Measurements from ENCODE around the gene GRK5.

Gene GRK5

DNA sequence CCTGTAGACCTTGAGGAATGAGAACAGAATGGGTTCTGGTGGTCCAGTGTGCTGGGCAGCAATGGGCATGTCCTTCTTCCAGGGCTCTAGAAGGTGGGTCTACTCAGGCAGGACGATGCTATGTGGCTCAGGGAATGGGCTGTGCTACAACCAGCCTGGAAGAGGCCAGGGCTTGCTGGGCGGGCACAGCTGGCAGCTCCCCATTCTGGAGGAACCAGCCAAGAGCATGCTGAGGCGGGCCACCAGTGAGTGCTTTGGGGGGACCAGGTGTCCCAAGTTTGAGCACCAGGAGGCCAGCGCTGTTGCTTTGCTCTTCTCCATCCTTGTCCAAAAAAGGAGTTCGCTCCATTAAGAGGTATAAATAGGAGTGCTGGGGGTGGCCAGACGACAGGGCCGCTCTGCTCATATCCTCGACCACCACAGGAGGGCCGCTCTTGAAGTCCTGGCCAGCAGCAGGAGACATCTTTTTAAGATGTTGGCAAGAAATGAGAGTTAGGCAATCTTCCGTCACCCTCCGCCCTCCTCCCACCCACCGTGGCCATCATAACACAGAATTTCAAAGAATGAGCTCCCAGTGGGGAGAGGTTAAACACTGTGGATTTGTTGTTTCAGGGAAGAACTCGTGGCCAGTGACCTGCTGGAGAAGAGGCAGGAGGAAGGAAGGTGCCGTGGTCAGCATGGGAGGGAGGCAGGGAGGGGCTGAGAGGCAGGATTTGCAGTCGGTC, 141.3 kb downstream of the GRK5 start:
- DNase-seq = peak in 2 of 10 donors; percentile 48
- intact Hi-C loops (cut with DNase I) = no loop called here

DNA sequence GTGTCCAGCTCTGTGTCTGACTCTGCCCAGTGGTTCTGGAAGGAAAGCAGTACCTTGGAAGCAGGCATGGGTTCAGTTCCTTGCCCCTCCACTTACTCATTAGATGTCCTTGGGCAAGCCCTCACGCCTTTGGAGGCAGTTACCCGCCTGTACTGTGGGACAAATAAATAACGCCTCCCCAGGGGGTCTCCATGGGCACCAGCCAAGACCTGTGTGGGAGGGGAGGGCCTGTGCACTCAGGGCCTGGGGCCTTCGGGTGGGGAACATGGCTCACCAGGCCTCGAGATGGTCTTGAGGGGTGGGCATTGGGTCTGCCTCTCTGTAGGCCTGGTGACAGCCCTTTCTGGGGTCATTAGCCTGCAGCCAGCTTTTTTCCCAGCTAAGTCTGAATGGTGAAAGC, 142.0 kb downstream of the GRK5 start:
- DNase-seq = peak in 1 of 10 donors; percentile 48
- intact Hi-C loops (cut with DNase I) = no loop called here

DNA sequence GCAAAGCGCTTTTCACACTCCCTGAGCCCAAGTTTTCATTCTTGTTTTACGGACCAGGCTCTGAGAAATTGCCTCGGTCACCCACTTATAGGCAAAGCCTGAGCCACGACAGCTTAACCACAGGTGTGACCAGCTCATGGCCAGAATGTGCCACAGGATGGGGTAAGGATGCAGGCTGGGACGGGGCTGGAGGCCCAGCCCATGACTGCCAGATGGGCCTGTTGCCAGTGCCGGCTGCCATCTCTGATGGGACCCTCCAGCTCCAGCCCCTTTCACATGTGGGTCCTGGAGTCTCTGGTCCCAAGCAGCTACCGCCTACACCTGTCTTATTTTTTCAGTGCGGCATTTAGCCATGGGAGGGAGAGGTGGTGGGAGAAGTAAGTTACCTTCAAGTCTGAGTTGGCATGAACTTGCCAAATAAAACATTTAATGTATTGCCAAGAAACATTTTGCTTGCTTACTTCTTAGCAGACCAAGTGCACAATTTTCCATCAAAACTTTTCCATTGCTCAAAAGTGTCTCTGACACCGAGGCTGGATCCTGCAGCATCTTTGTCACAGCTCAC, 142.6 kb downstream of the GRK5 start:
- intact Hi-C loops (cut with DNase I) = no loop called here
- DNase-seq = peak in 2 of 10 donors; percentile 56 to 57

DNA sequence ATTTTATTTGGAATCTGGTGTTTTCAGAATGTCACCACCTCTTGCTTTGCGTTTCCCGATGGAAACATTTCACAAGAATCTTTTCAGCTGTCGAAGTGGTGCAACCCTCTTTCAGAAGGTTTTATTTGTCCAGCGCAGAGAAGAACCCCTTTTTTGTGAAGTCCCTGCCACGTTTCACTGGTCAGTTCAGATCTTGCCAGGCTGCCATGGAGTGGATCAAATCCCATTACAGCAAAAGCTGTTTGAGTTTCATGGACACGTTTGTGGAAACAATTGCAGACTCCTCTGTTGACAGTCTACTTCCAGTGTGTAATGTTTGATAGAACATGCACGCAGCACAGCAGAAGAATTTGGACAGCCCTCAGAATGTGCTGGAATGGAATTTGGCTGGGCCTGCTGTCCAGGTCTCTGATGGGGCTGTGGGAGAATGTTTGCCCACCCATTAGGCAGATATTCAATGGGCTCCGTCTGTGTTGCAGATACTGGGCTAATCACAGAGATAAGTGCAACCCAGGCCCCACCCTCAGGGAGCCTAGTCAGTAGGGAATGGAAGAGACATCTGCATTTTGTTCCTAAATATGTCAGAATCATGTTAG, 143.2 kb downstream of the GRK5 start:
- intact Hi-C loops (cut with DNase I) = no loop called here
- peak in 2 of 10 donors; percentile 12 to 27 for DNase-seq

DNA sequence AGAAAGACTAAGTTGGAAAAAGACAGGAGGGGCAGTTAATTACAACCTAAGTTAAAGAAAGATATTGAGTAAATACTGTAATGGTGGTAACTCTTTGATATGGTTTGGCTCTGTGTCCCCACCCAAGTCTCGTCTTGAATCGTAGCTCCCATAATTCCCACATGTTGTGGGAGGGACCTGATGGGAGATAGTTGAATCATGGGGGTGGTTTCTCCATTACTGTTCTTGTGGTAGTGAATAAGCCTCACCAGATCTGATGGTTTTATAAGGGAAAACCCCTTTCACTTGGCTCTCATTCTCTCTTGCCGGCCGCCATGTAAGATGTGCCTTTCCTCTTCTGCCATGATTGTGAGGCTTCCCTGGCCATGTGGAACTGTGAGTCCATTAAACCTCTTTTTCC, 143.8 kb downstream of the GRK5 start:
- intact Hi-C loops (cut with DNase I) = no loop called here
- DNase-seq = no peak

DNA sequence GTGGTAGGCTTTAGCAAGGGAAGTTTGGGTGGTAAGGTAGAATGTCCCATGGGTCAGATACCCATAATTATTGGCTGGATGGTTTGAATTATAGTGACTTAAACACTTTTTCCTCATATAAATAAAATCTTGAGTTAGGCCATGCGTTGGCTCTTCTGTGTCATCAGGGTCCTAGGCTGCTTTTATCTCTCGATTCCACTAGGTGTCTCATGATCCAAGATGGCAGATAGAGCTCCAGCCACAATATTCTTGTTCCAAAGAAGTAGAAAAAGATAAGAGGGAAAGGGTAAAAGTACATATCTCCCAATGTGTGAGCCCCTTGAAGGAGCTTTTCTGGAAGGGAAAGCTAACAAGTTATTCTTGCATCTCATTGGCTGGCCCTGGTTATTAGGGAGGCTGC, 144.7 kb downstream of the GRK5 start:
- intact Hi-C loops (cut with DNase I) = no loop called here
- DNase-seq = no peak

DNA sequence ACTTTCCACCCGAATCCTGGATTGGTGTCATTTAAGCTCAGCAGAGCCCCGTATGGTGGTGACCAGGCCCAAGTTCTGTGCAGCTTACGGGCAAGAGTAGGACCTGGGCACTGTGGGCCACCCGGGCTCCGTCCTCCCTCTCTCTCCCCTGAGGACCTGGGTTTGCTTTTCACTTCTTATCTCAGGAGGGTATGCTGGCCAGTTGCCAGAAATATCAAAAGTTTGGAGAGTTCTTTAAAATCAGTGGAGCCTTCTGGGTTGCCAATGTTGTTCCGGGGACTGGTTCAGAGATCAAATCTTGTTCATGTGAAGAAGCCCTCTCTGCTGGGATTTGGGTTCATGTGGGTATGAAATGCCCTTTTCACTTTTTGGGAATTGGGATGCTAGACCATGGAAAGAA, 145.4 kb downstream of the GRK5 start:
- DNase-seq = peak in 1 of 10 donors; percentile 28
- intact Hi-C loops (cut with DNase I) = no loop called here

DNA sequence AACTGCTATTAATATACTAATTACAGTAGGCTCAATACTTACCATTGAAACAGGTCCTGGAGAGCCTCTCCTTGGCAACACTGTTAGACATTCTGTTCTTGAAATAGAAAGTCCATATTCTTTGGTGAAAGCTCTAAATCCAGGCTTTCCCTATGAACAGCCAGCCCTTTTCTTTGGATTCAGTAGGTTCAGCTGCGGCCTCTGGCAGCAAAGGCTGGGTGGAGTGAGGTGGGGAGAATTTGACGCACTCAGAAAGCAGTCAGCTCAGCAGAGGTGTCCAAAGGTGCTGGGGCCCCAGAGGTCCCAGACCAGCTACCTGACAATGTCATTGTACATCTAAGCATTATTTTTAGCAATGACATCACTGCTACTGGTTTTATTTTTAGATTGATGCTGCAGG, 146.1 kb downstream of the GRK5 start:
- peak in 1 of 10 donors; percentile 13 for DNase-seq
- intact Hi-C loops (cut with DNase I) = no loop called here

DNA sequence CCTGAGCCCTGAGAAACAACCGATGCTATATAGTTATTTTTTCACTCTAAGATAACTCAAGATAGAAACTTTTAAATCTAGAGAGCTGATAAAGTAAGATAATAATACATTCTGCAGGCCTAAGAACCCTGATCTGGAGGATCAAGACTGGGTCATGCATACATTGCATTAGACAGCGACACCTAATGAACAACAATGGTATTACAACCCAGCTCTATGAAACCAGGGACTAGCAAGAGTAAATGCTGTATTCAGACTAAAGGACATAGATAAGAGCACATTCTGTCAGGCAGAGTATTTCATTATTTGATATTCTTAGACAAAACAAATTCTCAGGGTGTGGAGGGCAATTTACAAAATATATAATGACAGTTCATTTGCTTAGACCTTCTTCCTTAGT, 148.6 kb downstream of the GRK5 start:
- intact Hi-C loops (cut with DNase I) = no loop called here
- peak in 1 of 10 donors; percentile 0 for DNase-seq

DNA sequence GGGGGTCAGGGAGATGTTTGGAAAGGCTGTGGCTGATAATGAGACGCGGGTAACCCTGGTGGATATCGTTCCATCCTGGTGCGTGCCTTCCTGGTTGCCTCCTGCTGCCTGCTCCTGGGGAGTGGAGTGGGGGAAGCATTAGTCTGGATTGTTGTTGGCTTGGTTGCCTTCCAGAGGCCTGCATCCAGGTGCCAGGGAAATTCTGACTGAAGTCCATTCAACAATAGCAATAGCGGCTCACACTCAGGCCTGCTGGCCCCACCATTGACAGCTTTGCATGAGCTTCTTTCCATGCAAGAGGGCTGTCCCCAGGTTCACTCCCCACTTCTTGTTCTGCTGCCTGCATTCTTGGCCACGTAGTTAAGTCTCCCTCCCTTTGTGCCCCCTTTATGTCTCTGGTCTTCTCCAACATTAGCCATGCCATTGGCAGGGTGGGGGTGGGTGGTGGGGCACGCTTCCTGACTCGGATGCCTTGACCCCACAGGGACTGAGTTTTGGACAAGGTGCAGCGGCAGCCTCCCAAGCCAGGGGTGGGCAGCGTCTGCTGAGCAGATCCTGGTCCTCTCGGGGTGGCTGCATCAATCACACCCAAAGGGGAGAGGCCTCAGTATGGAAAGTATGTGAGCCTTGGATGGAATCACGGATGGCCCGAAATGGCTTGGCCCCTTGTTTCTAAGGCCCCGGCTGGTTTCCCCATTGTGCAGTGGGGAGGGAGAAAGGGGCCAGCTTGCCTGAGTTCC, 150.2 kb downstream of the GRK5 start:
- peak in 3 of 10 donors; percentile 30 to 55 (median 42) for DNase-seq
- intact Hi-C loops (cut with DNase I) = no loop called here

DNA sequence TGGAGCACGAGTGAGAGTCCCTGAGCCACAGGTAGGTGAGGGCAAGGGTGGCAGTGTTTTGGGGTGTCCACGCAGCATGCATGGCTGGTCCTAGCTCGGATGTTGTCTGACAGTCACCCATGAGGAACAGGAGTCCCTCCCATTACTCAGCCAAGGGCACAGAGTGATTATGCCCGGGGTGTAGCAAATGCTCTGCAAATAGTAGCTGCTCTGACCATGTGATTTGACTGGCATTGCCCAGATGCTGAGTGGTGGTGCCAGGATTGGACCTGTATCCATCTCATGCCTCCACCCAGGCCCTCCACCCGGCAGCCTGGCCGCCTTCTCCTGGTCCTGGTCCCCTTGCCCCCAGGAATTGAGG, 150.8 kb downstream of the GRK5 start:
- DNase-seq = peak in 3 of 10 donors; percentile 29 to 45 (median 43)
- intact Hi-C loops (cut with DNase I) = no loop called here

DNA sequence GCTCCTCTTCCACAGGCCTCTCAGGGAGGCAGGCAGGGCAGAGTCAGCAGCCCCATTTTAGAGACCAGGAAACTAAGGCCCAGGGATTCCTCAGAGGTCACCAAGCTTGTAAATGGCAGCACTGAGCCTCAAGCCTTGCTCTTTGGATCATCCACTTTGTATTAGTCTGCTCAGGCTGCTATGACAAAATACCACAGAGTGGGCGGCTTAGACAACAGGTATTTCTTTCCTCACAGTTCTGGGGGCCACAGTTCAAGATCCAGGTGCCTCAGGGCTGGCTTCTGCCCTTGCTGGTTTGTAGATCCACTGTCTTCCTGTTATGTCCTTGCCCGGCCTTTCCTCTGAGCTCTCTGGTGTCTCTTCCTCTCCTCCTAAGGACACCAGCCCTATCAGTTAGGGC, 151.2 kb downstream of the GRK5 start:
- peak in 2 of 10 donors; percentile 5 to 10 for DNase-seq
- intact Hi-C loops (cut with DNase I) = no loop called here

DNA sequence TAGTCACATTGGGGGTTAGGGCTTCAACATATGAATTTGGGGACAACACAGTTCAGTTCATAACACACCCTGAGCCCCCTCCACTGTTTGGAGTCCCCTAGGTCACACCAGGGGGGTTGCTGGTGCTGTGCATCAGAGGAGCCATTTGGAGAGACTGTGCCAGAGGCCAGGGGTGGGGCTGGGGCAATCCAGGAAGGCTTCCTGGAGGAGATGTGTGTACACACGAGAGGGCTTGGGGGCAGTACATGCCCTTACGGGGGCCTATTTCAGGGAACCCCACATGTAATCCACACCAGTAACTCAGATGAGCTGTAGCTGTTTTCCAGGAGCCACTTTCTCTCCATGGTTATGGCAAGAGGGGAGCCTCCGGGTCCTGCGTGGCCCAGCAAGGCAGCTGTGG, 151.7 kb downstream of the GRK5 start:
- peak in 3 of 10 donors; percentile 6 to 46 (median 29) for DNase-seq
- intact Hi-C loops (cut with DNase I) = no loop called here

DNA sequence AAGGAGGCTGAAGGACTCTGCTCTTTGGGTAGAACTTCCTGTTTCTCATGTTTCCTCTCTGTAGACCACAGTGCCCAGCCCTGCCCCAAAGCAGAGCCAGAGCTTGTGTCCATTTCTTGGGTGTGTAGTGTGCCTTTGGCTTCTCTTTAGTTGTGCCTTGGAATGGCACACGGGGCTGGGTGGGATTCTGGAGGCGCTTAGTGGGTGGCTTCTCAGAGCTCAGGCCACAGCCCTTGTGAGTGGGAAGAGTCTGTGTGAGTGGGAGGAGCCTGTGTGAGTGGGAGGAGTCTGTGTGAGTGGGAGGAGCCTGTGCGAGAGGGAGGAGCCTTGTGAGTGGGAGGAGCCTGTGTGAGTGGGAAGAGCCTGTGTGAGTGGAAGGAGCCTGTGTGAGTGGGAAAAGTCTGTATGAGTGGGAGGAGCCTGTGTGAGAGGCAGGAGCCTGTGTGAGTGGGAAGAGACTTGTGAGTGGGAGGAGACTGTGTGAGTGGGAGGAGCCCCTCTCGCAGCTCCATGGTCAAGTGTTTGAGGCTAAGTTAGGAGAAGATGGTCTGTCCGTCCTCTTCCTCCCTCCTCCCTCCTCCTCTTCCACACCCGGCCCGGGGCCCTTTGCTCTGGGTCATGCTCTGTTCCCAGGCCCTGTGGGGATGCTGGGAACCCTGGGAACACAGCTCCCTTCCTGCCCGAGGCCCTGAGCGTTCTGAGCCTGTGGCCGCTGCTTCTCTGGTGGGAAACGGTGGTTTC, 153.0 kb downstream of the GRK5 start:
- intact Hi-C loops (cut with DNase I) = no loop called here
- peak in 3 of 10 donors; percentile 50 to 65 (median 55) for DNase-seq

DNA sequence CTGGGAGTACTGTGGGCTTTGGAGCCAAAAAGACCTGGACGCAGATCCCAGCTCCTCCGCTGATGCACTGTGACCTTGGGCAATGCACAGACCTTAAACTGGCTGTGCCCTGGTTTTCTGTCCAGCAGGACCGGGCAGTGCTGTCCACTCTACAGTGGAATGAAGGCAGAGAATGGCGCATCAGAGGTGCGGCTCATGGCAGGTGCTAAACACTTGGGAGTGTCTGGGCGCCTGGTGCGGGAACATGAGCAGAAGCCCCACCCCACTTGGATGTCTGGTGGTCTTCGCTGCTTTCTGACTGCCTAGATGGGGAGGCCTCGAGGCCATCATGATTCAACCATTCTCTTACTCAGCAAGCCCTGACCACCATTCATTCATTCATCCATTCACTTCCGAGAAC, 153.7 kb downstream of the GRK5 start:
- intact Hi-C loops (cut with DNase I) = no loop called here
- peak in 2 of 10 donors; percentile 61 to 74 for DNase-seq

DNA sequence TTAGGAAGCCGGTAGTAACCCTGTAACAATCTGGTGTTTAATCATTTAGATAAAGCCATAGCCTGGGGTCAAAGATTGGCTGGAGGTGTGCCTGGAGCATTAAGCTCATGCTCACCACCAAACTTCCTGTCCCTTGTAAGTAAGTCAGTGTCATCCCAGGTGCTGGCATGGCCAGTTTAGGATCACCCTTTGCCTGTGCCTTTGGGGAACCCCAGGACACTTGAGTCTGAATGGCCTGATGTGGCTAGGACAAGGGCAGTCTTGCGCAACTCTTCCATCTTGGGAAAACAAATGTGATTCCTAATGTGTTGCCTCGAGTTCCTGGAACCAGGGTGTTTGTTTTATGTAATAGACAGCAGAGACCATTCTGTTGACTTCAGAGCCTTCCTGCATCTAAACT, 154.8 kb downstream of the GRK5 start:
- intact Hi-C loops (cut with DNase I) = no loop called here
- DNase-seq = peak in 3 of 10 donors; percentile 30 to 38 (median 35)

DNA sequence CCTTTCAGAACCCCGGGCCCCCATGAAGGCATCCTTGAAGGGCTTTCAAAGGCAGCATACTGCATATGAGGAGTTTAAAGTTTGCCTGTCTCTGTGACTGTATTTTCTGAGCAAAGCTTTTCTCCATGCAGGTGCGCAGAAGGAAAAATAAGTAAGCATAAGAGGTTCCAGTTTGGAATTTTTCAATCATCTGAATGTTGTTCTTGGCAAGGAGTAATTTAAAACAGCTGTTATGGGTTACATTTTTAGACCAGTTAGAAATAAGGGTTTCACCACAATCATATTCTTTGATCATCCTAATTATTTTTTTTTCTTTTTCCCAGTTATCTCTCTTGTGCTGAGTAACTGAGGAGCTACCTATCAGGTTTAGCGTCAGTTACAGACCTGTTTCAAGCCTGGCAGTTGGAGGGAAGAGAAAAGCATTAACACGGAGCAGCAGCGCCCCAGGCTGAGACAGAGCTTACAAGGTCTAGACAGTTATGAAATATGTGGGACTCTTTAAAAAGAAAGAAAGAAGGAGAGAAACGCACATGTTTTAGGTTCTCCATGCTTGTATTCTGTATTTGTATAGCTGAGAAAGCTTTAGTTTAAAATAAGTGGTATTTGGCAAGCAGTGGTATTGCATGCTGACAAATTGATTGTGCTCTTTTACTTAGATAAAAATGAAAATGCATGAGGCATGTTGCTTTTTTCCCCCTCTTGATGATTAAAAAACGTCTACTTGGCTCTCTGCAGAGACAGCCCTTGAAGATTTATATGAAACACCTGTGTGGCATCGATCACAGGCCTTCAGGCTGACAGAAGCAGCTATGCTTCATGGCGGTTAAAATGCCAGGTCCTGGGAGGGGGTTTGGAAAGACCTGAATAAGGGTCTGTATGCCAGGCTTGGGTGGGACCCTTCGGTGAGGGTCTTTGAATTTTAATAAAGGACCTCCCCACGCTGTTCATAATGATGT, 157.6 kb downstream of the GRK5 start:
- intact Hi-C loops (cut with DNase I) = no loop called here
- DNase-seq = peak in 3 of 10 donors; percentile 33 to 84 (median 50)

DNA sequence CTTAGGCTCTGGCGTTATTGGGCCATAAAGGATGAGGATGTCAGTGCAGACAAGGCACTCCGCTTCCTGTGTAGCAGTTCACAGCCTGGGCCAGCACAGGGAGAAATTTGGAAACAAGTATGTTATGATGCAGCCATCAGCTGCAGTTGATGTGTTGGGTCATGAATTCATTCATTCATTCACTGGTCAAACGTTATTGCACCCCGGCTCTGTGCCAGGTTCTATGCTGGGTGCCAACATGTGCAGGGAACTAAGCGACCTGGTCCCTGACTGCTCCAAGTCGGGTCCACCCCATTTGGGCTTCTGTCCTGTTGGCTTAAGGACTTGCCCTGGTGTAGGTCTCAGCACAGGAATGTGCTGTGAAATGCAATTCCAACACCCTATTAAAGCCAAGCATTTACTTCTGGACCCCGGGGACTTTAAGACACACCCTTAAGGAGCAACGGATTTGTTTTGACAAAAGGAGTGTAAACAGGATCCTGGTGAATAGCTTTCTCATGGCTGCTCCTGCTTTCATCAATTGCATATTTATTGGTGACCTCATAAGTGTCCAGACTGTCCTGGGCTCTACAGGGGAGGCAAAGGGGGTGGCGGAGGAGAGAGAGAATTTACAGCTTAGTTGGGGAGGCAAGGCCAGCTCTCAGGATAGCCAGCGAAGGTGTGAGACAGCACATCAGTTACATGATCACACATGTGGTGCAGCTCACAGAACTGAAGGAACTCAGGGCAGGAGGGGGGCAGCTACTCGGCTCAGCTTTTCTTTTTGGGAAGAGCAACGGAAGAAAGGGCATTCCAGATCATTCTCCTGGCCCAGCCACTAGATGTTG, 158.6 kb downstream of the GRK5 start:
- peak in 3 of 10 donors; percentile 5 to 43 (median 7) for DNase-seq
- intact Hi-C loops (cut with DNase I) = no loop called here
